Neural progenitor cell (in vitro differentiated cells): Measurements from ENCODE around the gene SLC5A8. TPM values are rescaled to one million over a fixed set of nuclear protein-coding genes. Genes with fewer than 3 reads are reported as not detected.

ENCODE experiments used
- DNase-seq: peaks from one replicate; pipeline ENCODE4 v3.0.0-alpha.2; 2016; ENCODE audit warnings: low spot score
- H2AFZ ChIP-seq: fragments of 200-600 bp; sonication (generic); replicated peaks from 2 replicates; pipeline ENCODE4 v1.6.1; 2016; ENCODE audit warnings: antibody characterized with exemption
- H3F3A ChIP-seq: fragments of 200-600 bp; sonication (generic); 2 replicates; pipeline ENCODE4 v1.6.1; 2016; ENCODE audit warnings: antibody characterized with exemption, low read depth
- H3K27ac ChIP-seq: fragments of 200-600 bp; sonication (generic); 2 replicates; pipeline ENCODE4 v1.5.1; 2016; ENCODE audit warnings: mild to moderate bottlenecking
- H3K27me3 ChIP-seq: fragments of 200-600 bp; sonication (generic); 2 replicates; pipeline ENCODE4 v1.6.1; 2016; ENCODE audit warnings: mild to moderate bottlenecking, moderate library complexity
- H3K36me3 ChIP-seq: fragments of 200-600 bp; sonication (generic); 2 replicates; pipeline ENCODE4 v1.5.1; 2016
- H3K4me1 ChIP-seq: fragments of 200-600 bp; sonication (generic); 2 replicates; pipeline ENCODE4 v1.6.1; 2016; ENCODE audit warnings: mixed run types
- H3K4me2 ChIP-seq: fragments of 200-600 bp; sonication (generic); 2 replicates; pipeline ENCODE4 v1.6.1; 2016
- H3K4me3 ChIP-seq: fragments of 200-600 bp; sonication (generic); 2 replicates; pipeline ENCODE4 v1.5.1; 2016
- H3K79me2 ChIP-seq: fragments of 200-600 bp; sonication (generic); 2 replicates; pipeline ENCODE4 v1.6.1; 2016; ENCODE audit warnings: low read depth
- H3K9ac ChIP-seq: fragments of 200-600 bp; sonication (generic); 2 replicates; pipeline ENCODE4 v1.6.1; 2016
- H3K9me3 ChIP-seq: fragments of 200-600 bp; sonication (generic); 2 replicates; pipeline ENCODE4 v1.5.1; 2016; ENCODE audit warnings: low read depth
- H4K20me1 ChIP-seq: fragments of 200-600 bp; sonication (generic); 2 replicates; pipeline ENCODE4 v1.6.1; 2016; ENCODE audit warnings: low read depth
- H3K27ac Mint-ChIP-seq: 3 replicates; pipeline ENCODE4 v1.8.0; 2021; ENCODE audit warnings: mixed read lengths
- H3K27me3 Mint-ChIP-seq: 2 replicates; pipeline ENCODE4 v1.8.0; 2022; ENCODE audit warnings: low read depth, mild to moderate bottlenecking, inconsistent platforms, moderate library complexity, mixed read lengths; ENCODE audit not compliant: insufficient read depth
- H3K36me3 Mint-ChIP-seq: 3 replicates; pipeline ENCODE4 v1.8.0; 2021; ENCODE audit warnings: mixed read lengths
- H3K4me1 Mint-ChIP-seq: 3 replicates; pipeline ENCODE4 v1.8.0; 2021; ENCODE audit warnings: mixed read lengths
- H3K4me3 Mint-ChIP-seq: 3 replicates; pipeline ENCODE4 v1.8.0; 2021; ENCODE audit warnings: mild to moderate bottlenecking, moderate library complexity, mixed read lengths
- H3K9me3 Mint-ChIP-seq: 3 replicates; pipeline ENCODE4 v1.8.0; 2020; ENCODE audit warnings: mixed read lengths
- EZH2 ChIP-seq: fragments of 200-600 bp; sonication (generic); IDR thresholded peaks from 2 replicates; pipeline ENCODE4 v1.6.1; 2017; ENCODE audit warnings: antibody characterized with exemption, mild to moderate bottlenecking, moderate library complexity
- EZH2phosphoT487 ChIP-seq: fragments of 200-600 bp; sonication (generic); IDR thresholded peaks from 2 replicates; pipeline ENCODE4 v1.6.1; 2017; ENCODE audit warnings: antibody characterized with exemption
- total RNA-seq: library from RNA; depleted of rRNA; stranded (reverse); fragments of >200 nt; gene quantifications from 2 replicates; pipeline ENCODE4 v1.2.3, GENCODE V29; 2015; ENCODE audit warnings: low replicate concordance
- TF ChIP-seq, protein P1 (sequence below): fragments of 200-600 bp; sonication (generic); IDR thresholded peaks from 2 replicates; pipeline ENCODE4 v1.5.1; 2017; ENCODE audit warnings: antibody characterized with exemption, mild to moderate bottlenecking

The SLC5A8 gene
- total RNA-seq, 1 donor from 2014 or later, result not detected

DNA sequence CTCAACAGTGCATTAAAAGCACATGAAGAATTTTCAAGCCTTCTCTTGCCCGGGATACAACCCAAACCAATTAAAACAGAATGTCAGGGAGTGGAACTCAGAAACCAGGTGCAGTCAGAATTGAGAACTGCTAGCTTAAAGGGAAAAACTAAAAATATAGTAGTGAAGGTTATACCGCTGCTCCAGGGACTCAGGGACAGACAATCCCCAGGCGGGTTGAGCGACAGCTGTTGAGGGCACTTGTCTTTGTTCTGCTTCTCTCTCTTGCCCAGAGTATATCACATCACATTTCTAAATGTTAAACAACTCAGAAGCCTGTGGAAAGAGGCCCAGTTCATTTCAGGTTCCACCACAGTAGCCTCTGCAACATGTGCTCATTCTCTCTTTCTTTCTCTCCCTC lies 93.1 kb downstream of the SLC5A8 start:
- H3K79me2 ChIP-seq, result no peaks in the 10 kb centered on the region
- no peaks in the 10 kb centered on the region for H3K36me3 ChIP-seq
- no peak overlapping the region for H3K4me3 ChIP-seq
- Mint-ChIP-seq H3K27ac (no peak overlapping the region), H3K27me3 (no peaks in the 10 kb centered on the region), H3K4me1 (no peaks in the 10 kb centered on the region), H3K9me3 (peaks cover 3% of the 10 kb centered on the region), H3K36me3 (no peaks in the 10 kb centered on the region), H3K4me3 (no peak overlapping the region)
- no peak overlapping the region for H2AFZ ChIP-seq
- TF ChIP-seq EZH2phosphoT487 (no peak), EZH2 (no peak)
- TF ChIP-seq, protein P1, sequence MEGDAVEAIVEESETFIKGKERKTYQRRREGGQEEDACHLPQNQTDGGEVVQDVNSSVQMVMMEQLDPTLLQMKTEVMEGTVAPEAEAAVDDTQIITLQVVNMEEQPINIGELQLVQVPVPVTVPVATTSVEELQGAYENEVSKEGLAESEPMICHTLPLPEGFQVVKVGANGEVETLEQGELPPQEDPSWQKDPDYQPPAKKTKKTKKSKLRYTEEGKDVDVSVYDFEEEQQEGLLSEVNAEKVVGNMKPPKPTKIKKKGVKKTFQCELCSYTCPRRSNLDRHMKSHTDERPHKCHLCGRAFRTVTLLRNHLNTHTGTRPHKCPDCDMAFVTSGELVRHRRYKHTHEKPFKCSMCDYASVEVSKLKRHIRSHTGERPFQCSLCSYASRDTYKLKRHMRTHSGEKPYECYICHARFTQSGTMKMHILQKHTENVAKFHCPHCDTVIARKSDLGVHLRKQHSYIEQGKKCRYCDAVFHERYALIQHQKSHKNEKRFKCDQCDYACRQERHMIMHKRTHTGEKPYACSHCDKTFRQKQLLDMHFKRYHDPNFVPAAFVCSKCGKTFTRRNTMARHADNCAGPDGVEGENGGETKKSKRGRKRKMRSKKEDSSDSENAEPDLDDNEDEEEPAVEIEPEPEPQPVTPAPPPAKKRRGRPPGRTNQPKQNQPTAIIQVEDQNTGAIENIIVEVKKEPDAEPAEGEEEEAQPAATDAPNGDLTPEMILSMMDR, result no peak
- no peak overlapping the region for H3K9ac ChIP-seq
- no peaks in the 10 kb centered on the region for H3F3A ChIP-seq
- H4K20me1 ChIP-seq, result no peaks in the 10 kb centered on the region
- no peaks in the 10 kb centered on the region for H3K4me1 ChIP-seq
- no peaks in the 10 kb centered on the region for H3K27me3 ChIP-seq
- H3K27ac ChIP-seq, result no peak overlapping the region
- no peak overlapping the region for H3K4me2 ChIP-seq
- H3K9me3 ChIP-seq, result no peaks in the 10 kb centered on the region
- DNase-seq, result no peak

DNA sequence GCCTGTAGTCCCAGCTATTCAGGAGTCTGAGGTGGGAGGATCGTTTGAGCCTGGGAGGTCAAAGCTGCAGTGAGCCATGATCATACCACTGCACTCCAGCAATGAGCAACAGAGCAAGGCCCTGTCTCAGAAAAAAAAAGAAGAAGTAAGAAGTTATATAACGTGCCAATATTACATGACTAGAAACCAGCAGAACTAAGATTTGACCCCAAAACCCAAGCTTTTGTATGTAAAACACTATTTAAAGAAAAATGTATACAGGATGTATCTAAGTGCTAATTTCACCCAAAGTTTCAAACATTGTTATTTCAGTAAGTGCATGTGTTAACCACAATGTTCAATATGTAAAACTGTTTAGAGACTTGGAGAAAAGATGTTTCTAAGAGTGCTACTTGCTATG lies 94.7 kb downstream of the SLC5A8 start:
- Mint-ChIP-seq H3K4me1 (peaks cover 2% of the 10 kb centered on the region), H3K4me3 (no peak overlapping the region), H3K27ac (no peak overlapping the region), H3K9me3 (peaks cover 3% of the 10 kb centered on the region), H3K36me3 (no peaks in the 10 kb centered on the region), H3K27me3 (no peaks in the 10 kb centered on the region)
- Histone ChIP-seq H3K27me3 (no peaks in the 10 kb centered on the region), H2AFZ (no peak overlapping the region), H3K4me2 (no peak overlapping the region), H3F3A (no peaks in the 10 kb centered on the region), H3K9ac (no peak overlapping the region), H3K4me1 (no peaks in the 10 kb centered on the region), H3K36me3 (no peaks in the 10 kb centered on the region), H3K4me3 (no peak overlapping the region), H4K20me1 (no peaks in the 10 kb centered on the region), H3K27ac (no peak overlapping the region), H3K9me3 (no peaks in the 10 kb centered on the region), H3K79me2 (no peaks in the 10 kb centered on the region)
- no peak for DNase-seq
- TF ChIP-seq EZH2phosphoT487 (no peak), EZH2 (no peak)
- TF ChIP-seq, protein P1, result no peak

DNA sequence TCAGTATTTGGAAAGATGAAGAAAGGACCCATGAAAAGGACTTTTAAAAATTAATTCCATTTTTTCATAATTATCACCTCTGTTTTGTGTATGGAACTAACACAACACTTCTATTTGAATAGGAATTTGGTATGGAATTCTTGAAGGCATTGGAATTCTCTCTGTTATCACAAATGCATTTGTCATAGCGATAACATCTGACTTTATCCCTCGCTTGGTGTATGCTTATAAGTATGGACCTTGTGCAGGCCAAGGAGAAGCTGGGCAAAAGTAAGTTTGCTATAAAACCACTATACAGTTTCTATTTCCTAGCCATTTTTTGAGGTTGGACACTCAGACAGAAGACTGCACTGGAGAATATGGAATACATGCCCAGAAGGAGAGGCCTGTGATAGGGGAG lies 98.6 kb downstream of the SLC5A8 start:
- Mint-ChIP-seq H3K27me3 (no peaks in the 10 kb centered on the region), H3K9me3 (no peaks in the 10 kb centered on the region), H3K36me3 (no peaks in the 10 kb centered on the region), H3K4me1 (peaks cover 2% of the 10 kb centered on the region), H3K4me3 (no peak overlapping the region), H3K27ac (no peak overlapping the region)
- no peak overlapping the region for H3K4me2 ChIP-seq
- H3K9ac ChIP-seq, result no peak overlapping the region
- DNase-seq, result no peak
- no peaks in the 10 kb centered on the region for H4K20me1 ChIP-seq
- no peak overlapping the region for H3K4me3 ChIP-seq
- no peaks in the 10 kb centered on the region for H3K9me3 ChIP-seq
- H2AFZ ChIP-seq, result no peak overlapping the region
- no peaks in the 10 kb centered on the region for H3F3A ChIP-seq
- no peaks in the 10 kb centered on the region for H3K79me2 ChIP-seq
- no peaks in the 10 kb centered on the region for H3K4me1 ChIP-seq
- no peaks in the 10 kb centered on the region for H3K27me3 ChIP-seq
- no peak overlapping the region for H3K27ac ChIP-seq
- H3K36me3 ChIP-seq, result no peaks in the 10 kb centered on the region
- TF ChIP-seq, protein P1, result no peak
- TF ChIP-seq EZH2phosphoT487 (no peak), EZH2 (no peak)

DNA sequence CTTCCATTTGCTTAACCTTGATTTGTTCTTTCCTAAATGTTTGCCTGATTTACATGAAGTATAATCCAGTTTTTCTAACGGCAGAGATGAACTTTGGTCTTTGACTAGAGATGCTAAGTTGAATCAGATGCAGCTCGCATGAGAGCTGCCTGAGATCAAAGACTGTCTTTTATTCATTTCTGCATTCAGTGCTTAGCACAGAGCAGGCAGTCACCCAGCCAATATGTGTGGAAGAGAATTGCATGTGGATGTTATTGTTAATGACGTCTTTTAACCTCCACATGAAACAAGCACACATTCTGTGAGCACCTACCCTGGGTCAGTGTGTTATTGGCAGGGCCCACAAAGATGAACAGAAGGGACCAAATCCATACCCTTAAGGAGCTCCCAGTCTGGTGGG lies 99.2 kb downstream of the SLC5A8 start:
- Mint-ChIP-seq H3K36me3 (no peaks in the 10 kb centered on the region), H3K9me3 (no peaks in the 10 kb centered on the region), H3K27ac (no peak overlapping the region), H3K4me3 (no peak overlapping the region), H3K27me3 (no peaks in the 10 kb centered on the region), H3K4me1 (peaks cover 2% of the 10 kb centered on the region)
- Histone ChIP-seq H3K27ac (no peak overlapping the region), H2AFZ (no peak overlapping the region), H3K36me3 (no peaks in the 10 kb centered on the region), H3K4me1 (no peaks in the 10 kb centered on the region), H3K27me3 (no peaks in the 10 kb centered on the region), H3K79me2 (no peaks in the 10 kb centered on the region), H3K9me3 (no peaks in the 10 kb centered on the region), H4K20me1 (no peaks in the 10 kb centered on the region), H3F3A (no peaks in the 10 kb centered on the region), H3K9ac (no peak overlapping the region), H3K4me2 (no peak overlapping the region), H3K4me3 (no peak overlapping the region)
- no peak for DNase-seq
- TF ChIP-seq EZH2, result no peak
- TF ChIP-seq EZH2phosphoT487, result no peak
- TF ChIP-seq, protein P1, result no peak
